Measurements from ENCODE around the gene BRD7. TPM values are rescaled to one million over a fixed set of nuclear protein-coding genes. Genes with fewer than 3 reads are reported as not detected.

Gene BRD7
- total and polyA plus RNA-seq, 2 of the 13 experiments (the other 11 are each of a cell fraction or from before 2014, with no cell fraction given): 82.3 to 149 TPM

DNA sequence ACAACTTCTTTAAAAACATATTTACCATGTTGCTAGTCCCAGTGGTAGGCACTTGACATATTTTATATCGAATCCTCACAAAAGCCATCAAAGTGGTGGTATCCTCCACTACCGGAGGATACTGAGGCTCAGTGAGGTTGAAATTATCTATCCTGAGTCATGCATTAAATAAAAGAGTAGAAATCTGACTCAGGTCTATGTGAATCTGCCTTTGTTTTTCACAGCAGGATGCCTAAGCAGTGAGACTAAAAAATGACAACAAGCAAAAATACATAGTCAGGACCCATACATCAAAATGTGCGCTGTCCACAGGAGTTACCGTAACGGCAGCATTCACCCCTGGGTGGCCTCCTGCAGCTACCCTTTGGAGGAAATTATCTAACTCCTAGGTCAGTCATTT, 17.7 kb downstream of the BRD7 start:
- TF ChIP-seq MZF1 (CRISPR knock-in tag; IDR thresholded peaks at IDR 0.05; ENCODE audit: borderline replicate concordance) (no peak), ZNF749 (CRISPR knock-in tag; IDR thresholded peaks at IDR 0.05; ENCODE audit: borderline replicate concordance) (no peak), ATAD3A (CRISPR knock-in tag; IDR thresholded peaks at IDR 0.05) (no peak), ZKSCAN8 (CRISPR knock-in tag; IDR thresholded peaks at IDR 0.05; ENCODE audit: borderline replicate concordance) (no peak), TCF7L2 (IDR thresholded peaks at IDR 0.05; ENCODE audit: low read depth, low read length) (no peak), GABPA (IDR thresholded peaks at IDR 0.05; ENCODE audit: low read depth, low read length) (no peak), GABPA (CRISPR knock-in tag; IDR thresholded peaks at IDR 0.05; ENCODE audit: low read depth) (no peak), TGIF2 (CRISPR knock-in tag; IDR thresholded peaks at IDR 0.05) (no peak), SATB2 (CRISPR knock-in tag; IDR thresholded peaks at IDR 0.05) (no peak), MLLT10 (CRISPR knock-in tag; IDR thresholded peaks at IDR 0.05) (no peak), HDAC6 (IDR thresholded peaks at IDR 0.05; ENCODE audit: low read depth, low read length) (no peak), THAP11 (CRISPR knock-in tag; IDR thresholded peaks at IDR 0.05) (no peak), NCOA1 (CRISPR knock-in tag; IDR thresholded peaks at IDR 0.05) (no peak)
- TF ChIP-seq, protein P1, sequence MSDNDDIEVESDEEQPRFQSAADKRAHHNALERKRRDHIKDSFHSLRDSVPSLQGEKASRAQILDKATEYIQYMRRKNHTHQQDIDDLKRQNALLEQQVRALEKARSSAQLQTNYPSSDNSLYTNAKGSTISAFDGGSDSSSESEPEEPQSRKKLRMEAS (IDR thresholded peaks at IDR 0.05): no peak
- TF ChIP-seq, protein P2, sequence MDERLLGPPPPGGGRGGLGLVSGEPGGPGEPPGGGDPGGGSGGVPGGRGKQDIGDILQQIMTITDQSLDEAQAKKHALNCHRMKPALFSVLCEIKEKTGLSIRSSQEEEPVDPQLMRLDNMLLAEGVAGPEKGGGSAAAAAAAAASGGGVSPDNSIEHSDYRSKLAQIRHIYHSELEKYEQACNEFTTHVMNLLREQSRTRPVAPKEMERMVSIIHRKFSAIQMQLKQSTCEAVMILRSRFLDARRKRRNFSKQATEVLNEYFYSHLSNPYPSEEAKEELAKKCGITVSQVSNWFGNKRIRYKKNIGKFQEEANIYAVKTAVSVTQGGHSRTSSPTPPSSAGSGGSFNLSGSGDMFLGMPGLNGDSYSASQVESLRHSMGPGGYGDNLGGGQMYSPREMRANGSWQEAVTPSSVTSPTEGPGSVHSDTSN (CRISPR knock-in tag; IDR thresholded peaks at IDR 0.05): no peak
- TF ChIP-seq, protein P3, sequence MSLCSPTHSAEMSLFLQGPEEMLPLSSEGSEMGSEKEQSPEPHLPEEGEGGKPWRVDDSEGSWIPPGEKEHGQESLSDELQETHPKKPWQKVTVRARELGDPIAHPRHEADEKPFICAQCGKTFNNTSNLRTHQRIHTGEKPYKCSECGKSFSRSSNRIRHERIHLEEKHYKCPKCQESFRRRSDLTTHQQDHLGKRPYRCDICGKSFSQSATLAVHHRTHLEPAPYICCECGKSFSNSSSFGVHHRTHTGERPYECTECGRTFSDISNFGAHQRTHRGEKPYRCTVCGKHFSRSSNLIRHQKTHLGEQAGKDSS (CRISPR knock-in tag; IDR thresholded peaks at IDR 0.05; ENCODE audit: borderline replicate concordance, low read depth): no peak
- TF ChIP-seq, protein P4, sequence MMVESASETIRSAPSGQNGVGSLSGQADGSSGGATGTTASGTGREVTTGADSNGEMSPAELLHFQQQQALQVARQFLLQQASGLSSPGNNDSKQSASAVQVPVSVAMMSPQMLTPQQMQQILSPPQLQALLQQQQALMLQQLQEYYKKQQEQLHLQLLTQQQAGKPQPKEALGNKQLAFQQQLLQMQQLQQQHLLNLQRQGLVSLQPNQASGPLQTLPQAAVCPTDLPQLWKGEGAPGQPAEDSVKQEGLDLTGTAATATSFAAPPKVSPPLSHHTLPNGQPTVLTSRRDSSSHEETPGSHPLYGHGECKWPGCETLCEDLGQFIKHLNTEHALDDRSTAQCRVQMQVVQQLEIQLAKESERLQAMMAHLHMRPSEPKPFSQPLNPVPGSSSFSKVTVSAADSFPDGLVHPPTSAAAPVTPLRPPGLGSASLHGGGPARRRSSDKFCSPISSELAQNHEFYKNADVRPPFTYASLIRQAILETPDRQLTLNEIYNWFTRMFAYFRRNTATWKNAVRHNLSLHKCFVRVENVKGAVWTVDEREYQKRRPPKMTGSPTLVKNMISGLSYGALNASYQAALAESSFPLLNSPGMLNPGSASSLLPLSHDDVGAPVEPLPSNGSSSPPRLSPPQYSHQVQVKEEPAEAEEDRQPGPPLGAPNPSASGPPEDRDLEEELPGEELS (CRISPR knock-in tag; IDR thresholded peaks at IDR 0.05): no peak
- TF ChIP-seq, protein P5, sequence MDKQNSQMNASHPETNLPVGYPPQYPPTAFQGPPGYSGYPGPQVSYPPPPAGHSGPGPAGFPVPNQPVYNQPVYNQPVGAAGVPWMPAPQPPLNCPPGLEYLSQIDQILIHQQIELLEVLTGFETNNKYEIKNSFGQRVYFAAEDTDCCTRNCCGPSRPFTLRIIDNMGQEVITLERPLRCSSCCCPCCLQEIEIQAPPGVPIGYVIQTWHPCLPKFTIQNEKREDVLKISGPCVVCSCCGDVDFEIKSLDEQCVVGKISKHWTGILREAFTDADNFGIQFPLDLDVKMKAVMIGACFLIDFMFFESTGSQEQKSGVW (CRISPR knock-in tag; IDR thresholded peaks at IDR 0.05; ENCODE audit: borderline replicate concordance): no peak
- TF ChIP-seq, protein P6, sequence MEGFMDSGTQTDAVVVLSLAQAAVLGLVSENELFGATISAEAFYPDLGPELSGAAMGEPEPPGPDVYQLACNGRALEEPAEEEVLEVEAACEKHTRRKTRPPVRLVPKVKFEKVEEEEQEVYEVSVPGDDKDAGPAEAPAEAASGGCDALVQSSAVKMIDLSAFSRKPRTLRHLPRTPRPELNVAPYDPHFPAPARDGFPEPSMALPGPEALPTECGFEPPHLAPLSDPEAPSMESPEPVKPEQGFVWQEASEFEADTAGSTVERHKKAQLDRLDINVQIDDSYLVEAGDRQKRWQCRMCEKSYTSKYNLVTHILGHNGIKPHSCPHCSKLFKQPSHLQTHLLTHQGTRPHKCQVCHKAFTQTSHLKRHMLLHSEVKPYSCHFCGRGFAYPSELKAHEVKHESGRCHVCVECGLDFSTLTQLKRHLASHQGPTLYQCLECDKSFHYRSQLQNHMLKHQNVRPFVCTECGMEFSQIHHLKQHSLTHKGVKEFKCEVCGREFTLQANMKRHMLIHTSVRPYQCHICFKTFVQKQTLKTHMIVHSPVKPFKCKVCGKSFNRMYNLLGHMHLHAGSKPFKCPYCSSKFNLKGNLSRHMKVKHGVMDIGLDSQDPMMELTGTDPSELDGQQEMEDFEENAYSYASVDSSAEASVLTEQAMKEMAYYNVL (CRISPR knock-in tag; IDR thresholded peaks at IDR 0.05; ENCODE audit: borderline replicate concordance): no peak
- H3K27me3 ChIP-seq (ENCODE audit: control insufficient read depth in 1 of 2, insufficient read depth in 2 of 2, low read length in 2 of 2): no peaks in the 10 kb centered on the region
- H3K9ac ChIP-seq (ENCODE audit: insufficient read depth, low read depth, low read length): no peak overlapping the region
- H3K4me1 ChIP-seq (ENCODE audit: insufficient read depth, low read length): no peaks in the 10 kb centered on the region
- H3K9me3 ChIP-seq (ENCODE audit: low read length): 0 out of 2 replicates have a peak, but pooled peaks cover 4% of the 10 kb centered on the region
- no peak overlapping the region for H2AFZ ChIP-seq (ENCODE audit: low read length)
- H3K4me3 ChIP-seq (replicated peaks in 1 of 3; ENCODE audit: insufficient read depth in 1 of 3, low read depth in 2 of 3, low read length in 3 of 3): no peak overlapping the region
- ChIA-PET POLR2A (no interaction called here), CTCF (ENCODE audit: low intra/inter-chr PET ratio, low total read pairs) (no interaction called here)
- H3K36me3 ChIP-seq (replicated peaks in 1 of 2; ENCODE audit: control insufficient read depth in 1 of 2, insufficient read depth in 2 of 2, low read length in 2 of 2): peaks cover 16 to 55% of the 10 kb centered on the region in 2 experiments
- intact Hi-C loops (cut with micrococcal nuclease; ENCODE audit: unreplicated experiment): loop anchor here (10.0 kb wide), 2 partner anchors 216 to 326 kb away; partner anchors contain the start of gene CNEP1R1
- no peak for FAIRE-seq
- WGBS (ENCODE audit: low lambda C conversion rate): 99% methylated on average over 5 of the region's 5 CpGs
- H3K79me2 ChIP-seq (ENCODE audit: insufficient read depth, low read length): peaks cover 6% of the 10 kb centered on the region
- DNase-seq (ENCODE audit: low spot score): no peak
- H4K20me1 ChIP-seq (ENCODE audit: insufficient read depth, low read length): peaks cover 8% of the 10 kb centered on the region; the same call in 1 of the 2 replicates
- BruUV-seq (replicated peaks): no TSS peak
- in situ Hi-C loops (cut with HindIII; ENCODE audit: extremely low pct_ligation_motif_present, low pct_unique_long_range_greater_than_20kb): loop anchor here (25.0 kb wide), 1 partner anchor 314 kb away; the partner anchor contains the start of gene CNEP1R1
- H3K4me2 ChIP-seq (ENCODE audit: low read depth, low read length): no peak overlapping the region
- H3K27ac ChIP-seq (ENCODE audit: extremely low read length, insufficient read depth, low read length): no peak overlapping the region
- no peak for ATAC-seq

All from HepG2 (cell line).